ENCODE results near the gene PRKN.

PRKN gene

GRCh38 chr6:161412795-161413194 is 1314.8 kb downstream of the PRKN start:
- no peaks in the 10 kb centered on the region for H3K36me3 ChIP-seq (ENCODE audit: insufficient read depth, low read length)
- no peaks in the 10 kb centered on the region for H3K9me3 ChIP-seq (ENCODE audit: control insufficient read depth, insufficient read depth, low read length)

GRCh38 chr6:161411265-161411944 is 1316.2 kb downstream of the PRKN start:
- H3K9me3 ChIP-seq (ENCODE audit: control insufficient read depth, insufficient read depth, low read length) = no peaks in the 10 kb centered on the region
- H3K9ac ChIP-seq (ENCODE audit: low read depth, low read length) = no peak overlapping the region
- H3K36me3 ChIP-seq (ENCODE audit: insufficient read depth, low read length) = no peaks in the 10 kb centered on the region
- H3K4me1 ChIP-seq (ENCODE audit: insufficient read depth, low read length) = peaks cover 6% of the 10 kb centered on the region; the same call in 1 of the 2 replicates

More at GRCh38 chr6:161412795-161413194, 1314.8 kb downstream of the PRKN start:
- Histone ChIP-seq H3K4me1 (ENCODE audit: insufficient read depth, low read length) (peaks cover 6% of the 10 kb centered on the region; the same call in 1 of the 2 replicates), H3K9ac (ENCODE audit: low read depth, low read length) (no peak overlapping the region)

GRCh38 chr6:161410736-161411135 is 1316.8 kb downstream of the PRKN start:
- H3K4me1 ChIP-seq (ENCODE audit: insufficient read depth, low read length) = peaks cover 6% of the 10 kb centered on the region; the same call in 1 of the 2 replicates
- H3K9ac ChIP-seq (ENCODE audit: low read depth, low read length) = no peak overlapping the region
- H3K9me3 ChIP-seq (ENCODE audit: control insufficient read depth, insufficient read depth, low read length) = no peaks in the 10 kb centered on the region
- H3K36me3 ChIP-seq (ENCODE audit: insufficient read depth, low read length) = no peaks in the 10 kb centered on the region

- Histone ChIP-seq H3K9ac (ENCODE audit: low read depth, low read length) (no peak overlapping the region), H3K36me3 (ENCODE audit: insufficient read depth, low read length) (no peaks in the 10 kb centered on the region), H3K4me1 (ENCODE audit: insufficient read depth, low read length) (peaks cover 4% of the 10 kb centered on the region; the same call in 1 of the 2 replicates), H3K9me3 (ENCODE audit: control insufficient read depth, insufficient read depth, low read length) (no peaks in the 10 kb centered on the region)
Observed at GRCh38 chr6:161410076-161410475, 1317.5 kb downstream of the PRKN start.

GRCh38 chr6:161409353-161409752 is 1318.2 kb downstream of the PRKN start:
- Histone ChIP-seq H3K36me3 (ENCODE audit: insufficient read depth, low read length) (no peaks in the 10 kb centered on the region), H3K9ac (ENCODE audit: low read depth, low read length) (no peak overlapping the region), H3K4me1 (ENCODE audit: insufficient read depth, low read length) (no peaks in the 10 kb centered on the region), H3K9me3 (ENCODE audit: control insufficient read depth, insufficient read depth, low read length) (no peaks in the 10 kb centered on the region)

GRCh38 chr6:161408041-161408440 is 1319.5 kb downstream of the PRKN start:
- H3K4me1 ChIP-seq (ENCODE audit: insufficient read depth, low read length) = no peaks in the 10 kb centered on the region
- H3K9me3 ChIP-seq (ENCODE audit: control insufficient read depth, insufficient read depth, low read length) = no peaks in the 10 kb centered on the region
- no peaks in the 10 kb centered on the region for H3K36me3 ChIP-seq (ENCODE audit: insufficient read depth, low read length)
- H3K9ac ChIP-seq (ENCODE audit: low read depth, low read length) = no peak overlapping the region

- Histone ChIP-seq H3K4me1 (ENCODE audit: insufficient read depth, low read length) (no peaks in the 10 kb centered on the region), H3K36me3 (ENCODE audit: insufficient read depth, low read length) (no peaks in the 10 kb centered on the region), H3K9me3 (ENCODE audit: control insufficient read depth, insufficient read depth, low read length) (no peaks in the 10 kb centered on the region), H3K9ac (ENCODE audit: low read depth, low read length) (no peak overlapping the region)
Observed at GRCh38 chr6:161407581-161407980, 1320.0 kb downstream of the PRKN start.

GRCh38 chr6:161407115-161407514 is 1320.5 kb downstream of the PRKN start:
- Histone ChIP-seq H3K9ac (ENCODE audit: low read depth, low read length) (no peak overlapping the region), H3K4me1 (ENCODE audit: insufficient read depth, low read length) (no peaks in the 10 kb centered on the region), H3K9me3 (ENCODE audit: control insufficient read depth, insufficient read depth, low read length) (no peaks in the 10 kb centered on the region), H3K36me3 (ENCODE audit: insufficient read depth, low read length) (no peaks in the 10 kb centered on the region)

- Histone ChIP-seq H3K9me3 (ENCODE audit: control insufficient read depth, insufficient read depth, low read length) (no peaks in the 10 kb centered on the region), H3K4me1 (ENCODE audit: insufficient read depth, low read length) (no peaks in the 10 kb centered on the region), H3K36me3 (ENCODE audit: insufficient read depth, low read length) (no peaks in the 10 kb centered on the region), H3K9ac (ENCODE audit: low read depth, low read length) (no peak overlapping the region)
Observed at GRCh38 chr6:161406646-161407045, 1320.9 kb downstream of the PRKN start.

- Histone ChIP-seq H3K9me3 (ENCODE audit: control insufficient read depth, insufficient read depth, low read length) (no peaks in the 10 kb centered on the region), H3K36me3 (ENCODE audit: insufficient read depth, low read length) (no peaks in the 10 kb centered on the region), H3K4me1 (ENCODE audit: insufficient read depth, low read length) (no peaks in the 10 kb centered on the region), H3K9ac (ENCODE audit: low read depth, low read length) (no peak overlapping the region)
Observed at GRCh38 chr6:161405418-161405817, 1322.1 kb downstream of the PRKN start.

- no peaks in the 10 kb centered on the region for H3K36me3 ChIP-seq (ENCODE audit: insufficient read depth, low read length)
- no peaks in the 10 kb centered on the region for H3K9me3 ChIP-seq (ENCODE audit: control insufficient read depth, insufficient read depth, low read length)
- no peaks in the 10 kb centered on the region for H3K4me1 ChIP-seq (ENCODE audit: insufficient read depth, low read length)
- no peak overlapping the region for H3K9ac ChIP-seq (ENCODE audit: low read depth, low read length)
Observed at GRCh38 chr6:161403717-161404116, 1323.8 kb downstream of the PRKN start.

GRCh38 chr6:161401587-161402309 is 1325.8 kb downstream of the PRKN start:
- Histone ChIP-seq H3K4me1 (ENCODE audit: insufficient read depth, low read length) (no peaks in the 10 kb centered on the region), H3K9ac (ENCODE audit: low read depth, low read length) (no peak overlapping the region), H3K9me3 (ENCODE audit: control insufficient read depth, insufficient read depth, low read length) (no peaks in the 10 kb centered on the region), H3K36me3 (ENCODE audit: insufficient read depth, low read length) (no peaks in the 10 kb centered on the region)

GRCh38 chr6:161400671-161401070 is 1326.9 kb downstream of the PRKN start:
- H3K9ac ChIP-seq (ENCODE audit: low read depth, low read length) = no peak overlapping the region
- no peaks in the 10 kb centered on the region for H3K4me1 ChIP-seq (ENCODE audit: insufficient read depth, low read length)
- no peaks in the 10 kb centered on the region for H3K9me3 ChIP-seq (ENCODE audit: control insufficient read depth, insufficient read depth, low read length)
- H3K36me3 ChIP-seq (ENCODE audit: insufficient read depth, low read length) = no peaks in the 10 kb centered on the region

GRCh38 chr6:161396539-161396938 is 1331.0 kb downstream of the PRKN start:
- H3K4me1 ChIP-seq (ENCODE audit: insufficient read depth, low read length) = no peaks in the 10 kb centered on the region
- no peaks in the 10 kb centered on the region for H3K36me3 ChIP-seq (ENCODE audit: insufficient read depth, low read length)
- no peak overlapping the region for H3K9ac ChIP-seq (ENCODE audit: low read depth, low read length)
- H3K9me3 ChIP-seq (ENCODE audit: control insufficient read depth, insufficient read depth, low read length) = no peaks in the 10 kb centered on the region

GRCh38 chr6:161395716-161396231 is 1331.8 kb downstream of the PRKN start:
- Histone ChIP-seq H3K9ac (ENCODE audit: low read depth, low read length) (no peak overlapping the region), H3K9me3 (ENCODE audit: control insufficient read depth, insufficient read depth, low read length) (no peaks in the 10 kb centered on the region), H3K36me3 (ENCODE audit: insufficient read depth, low read length) (no peaks in the 10 kb centered on the region), H3K4me1 (ENCODE audit: insufficient read depth, low read length) (no peaks in the 10 kb centered on the region)
